SKM-1 (cell line): ENCODE measurements around the gene BRF1.

Experiments
- DNase-seq: peaks from one replicate; lab custom pipeline; 2025; ENCODE audit not compliant: unreplicated experiment; lab: John Stamatoyannopoulos, UW

BRF1 gene

GRCh38 chr14:105162669-105162979 is 138.2 kb downstream of the BRF1 start:
- no peak for DNase-seq

GRCh38 chr14:105161964-105162668 is 138.7 kb downstream of the BRF1 start:
- DNase-seq = no peak

GRCh38 chr14:105161309-105161708 is 139.5 kb downstream of the BRF1 start:
- no peak for DNase-seq

DNA sequence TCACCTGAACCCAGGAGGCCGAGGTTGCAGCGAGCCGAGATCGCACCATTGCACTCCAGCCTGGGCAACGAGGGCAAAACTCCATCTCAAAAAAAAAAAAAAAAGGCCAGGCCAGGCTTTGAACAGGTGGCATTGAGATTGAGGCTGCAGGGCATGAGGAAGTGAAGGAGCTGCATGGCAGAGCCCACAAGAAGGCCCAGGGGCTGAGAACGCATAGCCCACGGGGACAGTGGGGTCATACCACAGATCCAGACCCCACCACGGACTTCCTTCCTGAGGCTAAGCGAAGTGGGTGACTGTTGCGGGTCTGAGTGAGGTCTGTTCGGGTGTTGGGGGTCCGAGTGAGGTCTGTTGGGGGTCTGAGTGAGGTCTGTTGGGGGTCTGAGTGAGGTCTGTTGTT is 140.0 kb downstream of the BRF1 start:
- DNase-seq = no peak

GRCh38 chr14:105159344-105159743 is 141.5 kb downstream of the BRF1 start:
- DNase-seq = no peak
